Uterus (tissue), 4 donors: ENCODE measurements around the gene BCL11B. TPM values are rescaled to one million over a fixed set of nuclear protein-coding genes. Genes with fewer than 3 reads are reported as not detected.

Experiments
- DNase-seq, 2 donors: peaks; one replicate each; pipeline ENCODE4 v3.0.0-alpha.2; 2019 to 2020
- H3K27ac ChIP-seq, 2 donors: fragments of 200-600 bp; sonication (generic); 1 replicate in 1 of 2; 2 replicates in 1 of 2; pipeline ENCODE4 v1.5.1; 2016 to 2018
- H3K27me3 ChIP-seq, 2 donors: fragments of 200-600 bp; sonication (generic); one replicate each; pipeline ENCODE4 v1.5.1; 2018 to 2019; ENCODE audit warnings: control low read depth in 1 of 2
- H3K36me3 ChIP-seq, 2 donors: fragments of 200-600 bp; sonication (generic); one replicate each; pipeline ENCODE4 v1.5.1; 2019; ENCODE audit warnings: control low read depth in 1 of 2
- H3K4me1 ChIP-seq, 2 donors: fragments of 200-600 bp; sonication (generic); one replicate each; pipeline ENCODE4 v1.5.1; 2018 to 2019; ENCODE audit warnings: control low read depth in 1 of 2
- H3K4me3 ChIP-seq, 2 donors: fragments of 200-600 bp; sonication (generic); 1 replicate in 1 of 2; 2 replicates in 1 of 2; pipeline ENCODE4 v1.5.1; 2018 to 2019; ENCODE audit warnings: mild to moderate bottlenecking in 1 of 2
- H3K9me3 ChIP-seq, 2 donors: fragments of 200-600 bp; sonication (generic); one replicate each; pipeline ENCODE4 v1.5.1; 2019; ENCODE audit warnings: control low read depth in 1 of 2
- CTCF ChIP-seq, 4 experiments: fragments of 200-600 bp in 2 of 4; fragments of 450-650 bp in 2 of 4; sonication (generic) in 2 of 4; IDR thresholded peaks; one replicate each; pipeline ENCODE4 v1.5.1; 2016 to 2019; ENCODE audit warnings: antibody characterized with exemption in 4 of 4, mild to moderate bottlenecking in 2 of 4, moderate library complexity in 1 of 4
- POLR2A ChIP-seq, 2 donors: fragments of 450-650 bp; IDR thresholded peaks; one replicate each; pipeline ENCODE4 v1.6.1; 2016; ENCODE audit warnings: antibody characterized with exemption in 2 of 2, mild to moderate bottlenecking in 1 of 2, moderate library complexity in 1 of 2
- intact Hi-C: fragments of 100-400 bp; cut with DNase I; formaldehyde crosslinking; loops from one replicate; pipeline ENCODE4 v1.15.1; 2023; ENCODE audit warnings: low total_unique reads
- total RNA-seq, 4 donors: library from RNA; depleted of rRNA in 3 of 4; stranded (reverse); fragments of >200 nt in 3 of 4; gene quantifications; one replicate each; pipeline versions ENCODE4 v1.1.0 to v1.2.4, GENCODE V29; 2014 to 2023
- donor health status: DM: yes; HTN: yes; CAD: no.

BCL11B gene
- total RNA-seq, 4 donors from 2014 or later: 0.29 to 0.55 (median 0.46) TPM; not detected in 1

GRCh38 chr14:99314623-99315022, 42.6 kb upstream of the BCL11B start:
- TF ChIP-seq POLR2A (IDR thresholded peaks at IDR 0.05): no peak
- no peak for TF ChIP-seq CTCF (IDR thresholded peaks at IDR 0.05)
- H3K36me3 ChIP-seq: no peaks in the 10 kb centered on the region
- H3K4me3 ChIP-seq: no peak overlapping the region
- no peaks in the 10 kb centered on the region for H3K27me3 ChIP-seq
- no peak overlapping the region for H3K27ac ChIP-seq
- H3K4me1 ChIP-seq: no peaks in the 10 kb centered on the region
- intact Hi-C loops: no loop called here
- H3K9me3 ChIP-seq: no peaks in the 10 kb centered on the region
- DNase-seq: no peak

GRCh38 chr14:99313234-99313633, 41.2 kb upstream of the BCL11B start:
- Histone ChIP-seq H3K4me3 (no peak overlapping the region), H3K27me3 (no peaks in the 10 kb centered on the region), H3K4me1 (no peaks in the 10 kb centered on the region), H3K9me3 (no peaks in the 10 kb centered on the region), H3K27ac (no peak overlapping the region), H3K36me3 (no peaks in the 10 kb centered on the region)
- intact Hi-C loops: no loop called here
- TF ChIP-seq CTCF (IDR thresholded peaks at IDR 0.05): no peak
- TF ChIP-seq POLR2A (IDR thresholded peaks at IDR 0.05): no peak
- no peak for DNase-seq

- no peaks in the 10 kb centered on the region for H3K36me3 ChIP-seq
- H3K4me1 ChIP-seq: no peaks in the 10 kb centered on the region
- H3K9me3 ChIP-seq: no peaks in the 10 kb centered on the region
- DNase-seq: no peak
- H3K27me3 ChIP-seq: no peaks in the 10 kb centered on the region
- intact Hi-C loops: no loop called here
- TF ChIP-seq CTCF (IDR thresholded peaks at IDR 0.05) (no peak), POLR2A (IDR thresholded peaks at IDR 0.05) (no peak)
- no peak overlapping the region for H3K4me3 ChIP-seq
- H3K27ac ChIP-seq: no peak overlapping the region
These were observed 40.1 kb upstream of the BCL11B start for GRCh38 chr14:99312106-99312505.

GRCh38 chr14:99309220-99309766, 37.3 kb upstream of the BCL11B start:
- no peak overlapping the region for H3K27ac ChIP-seq
- H3K27me3 ChIP-seq: no peaks in the 10 kb centered on the region
- TF ChIP-seq POLR2A (IDR thresholded peaks at IDR 0.05) (no peak), CTCF (IDR thresholded peaks at IDR 0.05) (no peak)
- DNase-seq: no peak
- no peak overlapping the region for H3K4me3 ChIP-seq
- no peaks in the 10 kb centered on the region for H3K4me1 ChIP-seq
- H3K9me3 ChIP-seq: no peaks in the 10 kb centered on the region
- no peaks in the 10 kb centered on the region for H3K36me3 ChIP-seq
- intact Hi-C loops: no loop called here

- Histone ChIP-seq H3K27me3 (no peaks in the 10 kb centered on the region), H3K4me3 (no peak overlapping the region), H3K4me1 (no peaks in the 10 kb centered on the region), H3K9me3 (no peaks in the 10 kb centered on the region), H3K36me3 (no peaks in the 10 kb centered on the region), H3K27ac (no peak overlapping the region)
- no peak for TF ChIP-seq POLR2A (IDR thresholded peaks at IDR 0.05)
- no peak for TF ChIP-seq CTCF (IDR thresholded peaks at IDR 0.05)
- no peak for DNase-seq
- intact Hi-C loops: no loop called here
These were observed 32.2 kb upstream of the BCL11B start for GRCh38 chr14:99304208-99304607.
